Measurements from ENCODE around the gene CAP2.

DNA sequence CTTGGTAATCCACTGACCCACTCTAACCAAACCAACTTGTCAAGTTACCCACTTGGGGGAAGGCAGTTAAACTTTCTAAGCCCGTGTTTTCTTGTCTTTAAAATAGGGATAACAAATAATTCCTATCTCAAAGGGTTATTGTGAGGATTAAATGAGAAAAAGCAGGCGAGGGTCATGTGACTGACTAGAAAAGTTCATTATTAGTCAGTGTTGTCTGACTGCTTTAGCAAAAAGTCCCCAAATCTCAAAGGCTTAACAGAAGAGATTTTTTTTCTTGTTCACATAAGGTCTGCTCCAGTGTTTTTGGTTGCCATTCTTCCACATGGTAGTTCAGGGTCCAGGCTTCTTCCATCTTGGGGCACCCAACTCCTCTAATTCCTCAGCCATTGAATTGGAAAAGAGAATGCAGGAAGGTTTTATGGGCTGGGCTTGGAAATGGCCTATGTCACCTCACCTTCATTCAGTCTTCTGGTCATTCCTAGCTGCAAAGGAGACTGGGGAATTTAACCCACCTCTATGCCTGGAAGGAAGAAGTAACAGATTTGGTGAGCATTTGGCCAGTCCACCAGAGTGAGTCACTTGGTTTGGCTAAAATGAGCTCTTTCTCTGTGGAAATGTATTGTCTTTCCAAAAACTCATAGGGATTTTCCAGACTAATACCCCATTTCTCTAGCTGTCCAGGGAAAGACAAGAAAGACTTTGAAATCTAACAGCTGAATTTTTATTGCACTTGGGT lies 77.0 kb downstream of the CAP2 start:
- no peak for TF ChIP-seq CTCF (IDR thresholded peaks at IDR 0.05)
- TF ChIP-seq POLR2A (IDR thresholded peaks at IDR 0.05), result no peak

Data from testis (tissue), 2 donors.